Stimulated activated CD4-positive, alpha-beta T cell treated with anti-CD3 and anti-CD28 coated beads, Interleukin-2, amount 100 ng/mL, for 48 hours (primary cell): Measurements from ENCODE around the gene DOCK11.
"Not testable (repeated sequence)": the region's sequence is repeated elsewhere in the genome, so short reads cannot be mapped to it uniquely, and the experiment has no call there.

Experiments used
- DNase-seq, 2 donors: peaks; one replicate each; pipeline ENCODE4 v3.0.0-alpha.2; 2020

DOCK11 gene

GRCh38 chrX:118574666-118575065 is 79.1 kb downstream of the DOCK11 start:
- DNase-seq, result no peak

GRCh38 chrX:118577041-118577440 is 81.4 kb downstream of the DOCK11 start:
- DNase-seq, result no peak

- no peak for DNase-seq
Observed at GRCh38 chrX:118579417-118579816, 83.8 kb downstream of the DOCK11 start.

DNA sequence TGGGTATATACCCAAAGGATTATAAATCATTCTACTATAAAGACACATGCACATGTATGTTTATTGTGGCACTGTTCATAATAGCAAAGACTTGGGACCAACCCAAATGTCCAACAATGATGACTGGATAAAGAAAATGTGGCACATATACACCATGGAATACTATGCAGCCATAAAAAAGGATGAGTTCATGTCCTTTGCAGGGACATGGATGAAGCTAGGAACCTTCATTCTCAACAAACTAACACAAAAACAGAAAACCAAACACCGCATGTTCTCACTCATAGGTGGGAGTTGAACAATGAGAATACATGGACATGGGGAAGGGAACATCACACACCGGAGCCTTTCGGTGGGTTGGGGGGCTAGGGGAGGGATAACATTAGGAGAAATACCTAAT is 87.3 kb downstream of the DOCK11 start:
- not testable (repeated sequence) for DNase-seq

DNA sequence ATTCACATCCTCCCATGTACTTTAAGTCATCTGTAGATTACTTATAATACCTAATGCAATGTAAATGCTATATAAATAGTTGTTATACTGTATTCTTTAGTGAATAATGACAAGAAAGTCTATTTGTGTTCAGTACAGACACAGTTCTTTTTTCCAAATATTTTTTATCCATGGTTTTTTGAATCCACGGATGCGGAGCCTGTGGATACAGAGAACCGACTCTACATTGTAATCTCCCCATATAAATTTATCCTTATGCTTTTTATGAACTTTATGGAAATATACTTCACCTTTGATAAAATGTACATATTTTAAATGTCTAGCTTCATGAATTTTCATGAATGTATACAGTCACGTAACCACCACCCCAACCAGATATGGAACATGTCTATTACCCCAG is 88.2 kb downstream of the DOCK11 start:
- no peak for DNase-seq

DNA sequence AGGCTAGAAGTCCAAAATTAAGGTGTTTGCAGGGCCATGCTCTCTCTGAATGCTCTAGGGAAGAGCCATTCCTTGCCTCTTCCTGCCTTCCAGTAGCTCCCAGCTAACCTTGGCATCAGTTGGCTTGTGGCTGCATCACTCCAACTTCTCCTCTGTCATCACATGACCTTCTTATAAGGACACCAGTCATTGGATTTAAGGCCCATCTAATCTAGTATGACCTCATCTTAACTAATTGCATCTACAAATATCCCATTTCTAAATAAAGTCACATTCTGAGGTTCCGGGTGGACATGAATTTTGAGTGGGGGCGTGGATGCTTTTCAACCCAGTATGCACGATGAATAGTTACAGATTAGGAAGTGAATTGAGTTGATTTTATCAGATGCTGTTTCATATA is 89.7 kb downstream of the DOCK11 start:
- DNase-seq, result no peak

GRCh38 chrX:118586206-118586605 is 90.6 kb downstream of the DOCK11 start:
- DNase-seq, result not testable (repeated sequence)

- no peak for DNase-seq
Observed at GRCh38 chrX:118588715-118589114, 93.1 kb downstream of the DOCK11 start.

GRCh38 chrX:118589227-118589626 is 93.6 kb downstream of the DOCK11 start:
- DNase-seq, result no peak

DNA sequence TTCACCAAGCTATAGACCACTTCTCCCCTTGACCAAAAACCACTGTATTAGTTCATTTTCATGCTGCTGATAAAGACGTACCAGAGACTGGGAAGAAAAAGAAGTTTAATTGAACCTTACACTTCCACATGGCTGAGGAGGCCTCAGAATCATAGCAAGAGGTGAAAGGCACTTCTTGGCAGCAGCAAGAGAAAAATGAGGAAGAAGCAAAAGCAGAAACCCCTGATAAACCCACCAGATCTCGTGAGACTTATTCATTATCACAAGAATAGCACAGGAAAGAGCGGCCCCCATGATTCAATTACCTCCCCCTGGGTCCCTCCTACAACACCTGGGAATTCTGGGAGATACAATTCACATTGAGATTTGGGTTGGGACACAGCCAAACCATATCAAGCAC is 97.8 kb downstream of the DOCK11 start:
- DNase-seq, result no peak

DNA sequence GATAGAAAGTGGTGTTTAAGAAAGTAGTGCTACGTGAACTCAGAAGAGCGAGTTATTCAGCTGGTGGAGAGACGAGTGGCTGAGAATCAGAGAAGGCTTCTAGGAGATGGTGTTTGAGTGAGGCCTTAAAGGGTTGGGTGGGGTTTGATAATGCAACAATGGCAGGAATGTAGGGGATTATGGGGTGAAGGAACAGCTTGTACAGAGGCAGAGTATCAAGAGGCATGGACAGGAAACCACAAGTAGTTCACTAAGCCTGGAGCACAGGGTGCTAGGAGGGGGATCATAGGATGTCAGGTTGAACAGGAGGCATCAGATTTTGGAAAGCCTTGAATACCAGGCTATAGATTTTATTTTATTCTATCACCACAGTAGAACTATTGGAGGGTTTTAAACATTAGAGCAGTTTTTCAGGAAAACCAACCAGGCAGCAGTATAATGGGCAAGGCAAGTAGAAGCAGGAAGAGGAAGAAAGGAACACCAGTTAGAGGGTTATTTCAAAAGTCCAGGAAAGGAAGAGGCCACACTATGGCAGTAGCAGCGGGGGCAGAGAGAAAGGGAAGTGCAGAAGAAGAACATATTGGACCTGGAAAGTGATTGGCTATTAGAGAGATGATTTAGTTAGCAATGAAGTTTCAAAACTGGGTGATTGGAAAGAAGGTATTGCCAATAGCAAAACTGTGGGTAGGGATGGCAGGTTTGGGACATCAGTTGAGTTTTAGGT is 99.2 kb downstream of the DOCK11 start:
- DNase-seq, result no peak

GRCh38 chrX:118595501-118596042 is 100.0 kb downstream of the DOCK11 start:
- no peak for DNase-seq

DNA sequence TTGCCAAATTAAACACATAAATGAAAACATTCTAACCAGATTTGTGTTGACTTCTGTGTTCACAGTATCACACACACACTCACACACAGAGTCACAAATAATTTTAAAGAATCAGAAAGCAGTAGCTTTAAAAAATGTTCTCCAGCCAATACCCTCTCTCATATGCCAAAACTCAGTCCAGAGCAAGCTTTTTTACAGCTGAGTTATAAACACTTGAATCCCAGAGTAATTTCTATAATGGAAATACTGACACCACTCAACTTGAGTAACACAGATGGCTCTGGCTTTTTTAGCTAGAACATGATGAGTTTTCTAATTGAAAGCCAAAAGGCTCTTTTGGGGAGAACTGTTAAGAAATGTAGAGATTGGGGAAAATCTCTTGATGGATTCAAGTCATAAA is 100.8 kb downstream of the DOCK11 start:
- no peak for DNase-seq

DNA sequence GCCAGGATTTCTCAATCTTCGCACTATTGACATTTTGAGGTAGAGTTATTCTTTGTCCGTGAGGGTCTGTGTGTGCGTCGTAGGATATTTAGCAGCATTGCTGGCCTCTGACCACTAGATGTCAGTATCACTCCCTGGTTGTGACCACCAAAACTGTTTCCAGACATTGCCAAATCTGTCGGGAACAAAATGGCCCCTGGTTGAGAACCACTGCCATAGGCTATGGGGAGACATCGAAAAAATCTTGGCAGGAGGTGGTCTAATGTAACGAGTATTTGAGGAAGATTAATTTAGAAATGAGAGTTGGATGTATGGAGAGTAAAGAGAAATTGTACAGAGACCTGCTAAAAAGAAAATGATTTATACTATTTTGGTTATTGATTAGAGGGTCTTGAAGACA is 108.4 kb downstream of the DOCK11 start:
- peak; percentile 5 to 26 for DNase-seq

DNA sequence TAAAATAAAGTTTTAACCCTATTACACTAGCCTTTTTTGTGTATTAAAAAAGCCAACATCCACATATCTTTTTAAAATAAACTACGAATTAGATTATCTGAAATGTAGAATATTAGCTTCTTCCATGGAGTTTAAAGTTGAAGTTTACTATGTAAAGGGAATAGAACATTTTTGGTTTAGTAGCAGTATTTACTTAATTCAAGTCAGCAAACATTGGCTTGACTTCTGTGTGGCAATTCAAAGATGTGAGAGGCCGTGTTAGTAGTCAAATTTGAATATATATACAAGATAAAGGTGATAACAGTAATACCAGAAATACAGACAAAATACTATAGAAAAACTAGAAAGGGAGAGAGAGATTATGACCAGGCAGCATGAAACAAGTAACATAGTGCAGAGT is 116.7 kb downstream of the DOCK11 start:
- no peak for DNase-seq

DNA sequence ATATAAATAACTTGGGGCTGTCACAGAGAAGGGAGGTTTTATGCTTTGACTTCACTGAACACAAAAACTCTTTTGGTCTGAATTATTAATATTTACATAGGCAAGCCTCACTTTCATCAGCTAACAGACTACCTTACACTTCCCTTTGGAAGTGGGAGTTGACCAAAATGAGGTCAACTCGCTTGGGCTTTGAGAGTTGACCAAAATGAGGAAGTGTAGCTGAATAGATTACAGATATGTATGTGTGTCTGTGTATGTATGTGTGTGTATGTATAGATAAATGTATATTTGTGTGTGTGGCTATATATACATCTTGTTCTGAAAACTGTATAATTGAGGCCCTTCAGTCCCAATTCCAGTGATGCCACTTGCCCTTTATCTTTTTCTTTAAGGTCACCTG is 118.5 kb downstream of the DOCK11 start:
- DNase-seq, result no peak

DNA sequence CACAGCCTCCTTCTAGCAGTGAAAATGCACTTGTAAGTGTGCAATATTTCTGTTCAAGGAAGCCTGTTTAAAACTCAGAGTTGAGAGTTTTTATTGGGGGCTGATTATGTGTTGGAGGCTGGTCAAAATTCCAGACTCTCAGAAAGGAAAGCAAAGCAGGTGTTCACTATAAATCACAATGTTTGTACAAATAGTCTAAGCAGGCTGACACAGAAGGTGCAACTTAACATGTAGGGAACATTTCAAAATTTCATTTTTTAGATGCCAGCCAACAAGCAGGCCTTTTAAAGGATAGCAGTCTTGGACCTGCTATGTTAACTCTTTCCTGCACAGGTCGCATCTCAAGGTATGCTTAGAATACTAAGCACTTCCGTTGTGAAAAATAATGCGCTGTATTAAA is 119.5 kb downstream of the DOCK11 start:
- DNase-seq, result no peak

- no peak for DNase-seq
Observed at GRCh38 chrX:118621081-118621759, 125.6 kb downstream of the DOCK11 start.

GRCh38 chrX:118623062-118623461 is 127.4 kb downstream of the DOCK11 start:
- no peak for DNase-seq

DNA sequence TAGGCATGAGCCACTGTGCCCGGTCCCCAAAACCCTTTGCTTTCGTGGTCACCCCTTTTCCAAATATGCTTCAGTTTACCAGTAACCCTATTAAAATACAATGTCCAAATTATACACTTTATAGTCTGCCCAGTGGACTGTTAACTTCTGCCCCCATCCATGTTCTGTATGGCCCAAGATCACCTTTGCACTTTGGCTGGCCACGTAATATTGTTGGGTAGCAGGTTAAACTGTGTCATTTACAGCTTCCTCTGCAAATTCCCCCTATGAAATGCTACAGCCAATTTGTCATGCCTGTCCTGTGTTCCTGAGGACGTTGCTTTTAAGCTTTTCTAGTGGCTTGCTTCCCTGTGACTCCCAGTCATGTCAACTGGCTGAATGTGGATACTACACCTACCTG is 130.7 kb downstream of the DOCK11 start:
- no peak for DNase-seq

GRCh38 chrX:118627084-118627758 is 131.6 kb downstream of the DOCK11 start:
- no peak for DNase-seq

DNA sequence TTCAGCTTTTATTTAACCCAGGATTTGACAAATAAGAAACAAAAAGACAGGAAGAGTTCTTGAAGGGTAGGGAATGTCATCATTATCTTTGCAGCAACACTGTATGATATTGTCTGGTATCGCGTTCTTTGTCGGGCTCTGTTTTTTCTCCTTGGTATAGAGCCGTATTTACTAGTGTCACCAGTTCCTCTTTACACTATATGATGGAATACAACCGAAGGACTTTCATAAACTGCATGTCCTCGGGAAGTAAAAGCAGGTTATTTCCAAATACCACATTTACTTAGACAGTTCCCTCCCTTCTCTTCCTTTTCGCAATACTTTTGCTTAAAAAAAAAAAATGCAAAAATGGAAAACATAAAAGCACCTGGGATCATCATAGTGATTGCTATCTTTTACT is 135.2 kb downstream of the DOCK11 start:
- DNase-seq, result no peak

DNA sequence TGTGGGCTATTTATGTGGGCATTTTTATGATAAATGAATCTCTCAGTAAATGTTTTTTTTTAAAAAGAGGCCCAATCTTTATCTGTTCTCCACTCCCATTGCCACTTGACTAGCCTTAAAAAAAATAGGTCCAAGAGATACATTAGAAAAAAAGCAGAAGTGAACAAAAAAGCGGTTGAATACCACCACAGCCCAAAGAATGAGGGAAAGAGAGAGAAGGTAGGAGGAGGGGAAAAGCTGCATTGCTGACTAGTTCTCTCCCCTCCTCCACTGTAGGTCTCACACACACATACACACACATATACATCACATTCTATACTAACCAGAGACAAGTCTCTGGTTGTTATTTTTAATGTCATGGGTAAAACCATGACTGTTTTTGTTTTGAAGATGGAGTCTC is 136.0 kb downstream of the DOCK11 start:
- no peak for DNase-seq

DNA sequence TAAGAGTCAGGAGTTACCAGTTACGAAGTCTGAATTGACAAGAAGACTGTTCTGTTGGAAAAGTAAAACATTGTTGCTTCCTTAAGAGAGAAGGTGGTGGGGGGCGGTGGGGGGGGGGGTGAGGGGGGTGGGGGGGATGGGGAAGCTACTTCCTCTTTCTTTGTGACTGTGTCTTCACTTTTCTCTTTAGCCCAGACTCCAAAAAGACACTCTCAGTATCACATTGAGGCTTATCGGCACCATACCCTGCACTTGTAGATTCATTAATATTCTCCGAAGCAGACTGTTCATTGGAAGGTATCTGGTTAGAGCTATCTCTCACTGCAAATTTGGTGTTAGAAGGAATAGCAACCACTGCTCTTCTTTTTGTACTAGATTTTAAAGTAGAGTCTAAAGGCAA is 137.2 kb downstream of the DOCK11 start:
- no peak for DNase-seq
